SK-N-SH (cell line): Measurements from ENCODE around the gene CFDP1. TPM values are rescaled to one million over a fixed set of nuclear protein-coding genes. Genes with fewer than 3 reads are reported as not detected.

Experiments
- CTCF ChIA-PET: fragments of 300-600, 350-600 bp; formaldehyde crosslinking; extraction: SDS; loops from one replicate; lab custom pipeline; 2021; lab: Yijun Ruan, JAX
- POLR2A ChIA-PET: fragments of 350-600 bp; sonication (Branson Sonifier 250); formaldehyde crosslinking; extraction: SDS; loops from one replicate; lab custom pipeline; 2020; ENCODE audit warnings: antibody characterized with exemption, inconsistent platforms; lab: Yijun Ruan, JAX
- DNase-seq: peaks from one replicate; pipeline ENCODE4 v3.0.0; 2012
- H2AFZ ChIP-seq: fragments of 200-600 bp; sonication (generic); 2 replicates; pipeline ENCODE4 v1.8.1; 2016; ENCODE audit warnings: antibody characterized with exemption, mild to moderate bottlenecking, low read depth
- H3F3A ChIP-seq: fragments of 200-600 bp; sonication (generic); replicated peaks from 2 replicates; pipeline ENCODE3; 2016; ENCODE audit warnings: antibody characterized with exemption, mild to moderate bottlenecking; ENCODE audit not compliant: insufficient read depth
- H3K27ac ChIP-seq, 2 experiments: fragments of 200-500 bp in 1 of 2; fragments of 200-600 bp in 1 of 2; sonication (Bioruptor generic) in 1 of 2; sonication (generic), shearing (Covaris generic) in 1 of 2; 2 replicates each; pipeline versions ENCODE4 v1.5.1 to v1.6.1; 2014 to 2016; ENCODE audit warnings: low read depth in 2 of 2, inconsistent platforms in 1 of 2, low read length in 1 of 2, mild to moderate bottlenecking in 1 of 2, mixed read lengths in 1 of 2
- H3K27me3 ChIP-seq: fragments of 200-600 bp; sonication (generic), shearing (Covaris generic); 2 replicates; pipeline ENCODE4 v1.6.1; 2016; ENCODE audit warnings: mixed run types; ENCODE audit not compliant: insufficient read depth
- H3K36me3 ChIP-seq, 2 experiments: fragments of 200-500 bp in 1 of 2; fragments of 200-600 bp in 1 of 2; sonication (Bioruptor generic) in 1 of 2; sonication (generic) in 1 of 2; replicated peaks in 1 of 2; 2 replicates each; pipeline versions ENCODE3 to v1.5.1; 2014 to 2016; ENCODE audit warnings: low read length in 1 of 2, mild to moderate bottlenecking in 1 of 2; ENCODE audit not compliant: insufficient read depth in 2 of 2, control insufficient read depth in 1 of 2
- H3K4me1 ChIP-seq, 2 experiments: fragments of 200-500 bp in 1 of 2; fragments of 200-600 bp in 1 of 2; sonication (Bioruptor generic) in 1 of 2; sonication (generic), shearing (Covaris generic) in 1 of 2; 2 replicates each; pipeline versions ENCODE4 v1.5.1 to v1.6.1; 2014 to 2016; ENCODE audit warnings: low read depth in 1 of 2, low read length in 1 of 2, mixed run types in 1 of 2; ENCODE audit not compliant: insufficient read depth in 2 of 2, control insufficient read depth in 1 of 2
- H3K4me2 ChIP-seq: fragments of 200-600 bp; sonication (generic), shearing (Covaris generic); 2 replicates; pipeline ENCODE4 v1.6.1; 2017; ENCODE audit warnings: mixed run types
- H3K4me3 ChIP-seq, 2 experiments: fragments of 200-500 bp in 1 of 2; fragments of 200-600 bp in 1 of 2; sonication (Bioruptor generic) in 1 of 2; sonication (generic), shearing (Covaris generic) in 1 of 2; 2 replicates each; pipeline versions ENCODE4 v1.5.1 to v1.8.1; 2014 to 2016; ENCODE audit warnings: low read depth in 2 of 2, inconsistent platforms in 1 of 2, low read length in 1 of 2, mild to moderate bottlenecking in 1 of 2, mixed read lengths in 1 of 2, moderate library complexity in 1 of 2
- H3K79me2 ChIP-seq: fragments of 200-600 bp; sonication (generic); 2 replicates; pipeline ENCODE4 v1.8.1; 2017; ENCODE audit warnings: mild to moderate bottlenecking; ENCODE audit not compliant: insufficient read depth
- H3K9ac ChIP-seq: fragments of 200-600 bp; sonication (generic); 2 replicates; pipeline ENCODE4 v1.6.1; 2017; ENCODE audit warnings: mixed run types
- H3K9me2 ChIP-seq: fragments of 200-600 bp; sonication (generic); 2 replicates; pipeline ENCODE4 v1.6.1; 2017; ENCODE audit warnings: mixed run types
- H3K9me3 ChIP-seq: fragments of 200-600 bp; sonication (generic); 2 replicates; pipeline ENCODE4 v1.6.1; 2017; ENCODE audit warnings: mixed run types, mild to moderate bottlenecking, moderate library complexity
- H4K20me1 ChIP-seq: fragments of 200-600 bp; sonication (generic); 2 replicates; pipeline ENCODE4 v1.6.1; 2017; ENCODE audit warnings: mild to moderate bottlenecking, mixed run types; ENCODE audit not compliant: insufficient read depth
- CHD2 ChIP-seq: fragments of 150-350 bp; IDR thresholded peaks from 2 replicates; pipeline ENCODE4 v1.6.1; 2018; ENCODE audit warnings: low read length; ENCODE audit not compliant: partially characterized antibody
- ELF1 ChIP-seq: IDR thresholded peaks from 2 replicates; pipeline ENCODE4 v1.4.0; 2012
- FOSL2 ChIP-seq: IDR thresholded peaks from 2 replicates; pipeline ENCODE4 v1.4.0; 2012; ENCODE audit warnings: low read depth, mild to moderate bottlenecking, moderate library complexity, borderline replicate concordance
- FOXM1 ChIP-seq: IDR thresholded peaks from 2 replicates; pipeline ENCODE4 v1.4.0; 2012; ENCODE audit warnings: low read depth, mild to moderate bottlenecking
- MEF2A ChIP-seq: IDR thresholded peaks from 2 replicates; pipeline ENCODE4 v1.4.0; 2012; ENCODE audit warnings: low read depth, borderline replicate concordance
- MXI1 ChIP-seq: IDR thresholded peaks from 2 replicates; pipeline ENCODE4 v1.6.1; 2012; ENCODE audit warnings: mild to moderate bottlenecking, low read depth, low read length, improper control_type of control experiment
- NFIC ChIP-seq: IDR thresholded peaks from 2 replicates; pipeline ENCODE4 v1.4.0; 2012; ENCODE audit warnings: borderline replicate concordance
- POLR2AphosphoS5 ChIP-seq: IDR thresholded peaks from 2 replicates; pipeline ENCODE4 v1.6.1; 2012; ENCODE audit warnings: low read depth, low read length
- RAD21 ChIP-seq: IDR thresholded peaks from 2 replicates; pipeline ENCODE4 v1.6.1; 2012; ENCODE audit warnings: mild to moderate bottlenecking, low read length
- RFX5 ChIP-seq: IDR thresholded peaks from 2 replicates; pipeline ENCODE4 v1.6.1; 2012; ENCODE audit warnings: mild to moderate bottlenecking, improper control_type of control experiment, low read length
- SIN3A ChIP-seq: IDR thresholded peaks from 2 replicates; pipeline ENCODE4 v1.6.1; 2012; ENCODE audit warnings: low read depth, mild to moderate bottlenecking, low read length, moderate library complexity, borderline replicate concordance
- SMC3 ChIP-seq: IDR thresholded peaks from 2 replicates; pipeline ENCODE4 v1.6.1; 2012; ENCODE audit warnings: low read depth, low read length, improper control_type of control experiment
- TAF1 ChIP-seq: IDR thresholded peaks from 2 replicates; pipeline ENCODE4 v1.6.1; 2012; ENCODE audit warnings: low read depth, mild to moderate bottlenecking, low read length, moderate library complexity, borderline replicate concordance
- TEAD4 ChIP-seq: IDR thresholded peaks from 2 replicates; pipeline ENCODE4 v1.4.0; 2012; ENCODE audit warnings: mild to moderate bottlenecking, borderline replicate concordance; ENCODE audit not compliant: insufficient read depth
- WGBS: methylation state at CpG from one replicate; pipeline ENCODE4 v1.1.6; 2017; ENCODE audit warnings: low lambda C conversion rate; 5-methylcytosine and 5-hydroxymethylcytosine counted together
- polyA plus RNA-seq, 3 experiments: library from polyadenylated mRNA; depleted of rRNA; stranded (reverse); fragments of >200 nt; gene quantifications; 2 replicates each; pipeline ENCODE4 v1.2.3, GENCODE V29; 2012
- TF ChIP-seq, protein P1 (sequence below): fragments of 150-350 bp; IDR thresholded peaks from 2 replicates; pipeline ENCODE4 v1.6.1; 2016; ENCODE audit warnings: mild to moderate bottlenecking, low read depth, low read length
- TF ChIP-seq, protein P2 (sequence below): IDR thresholded peaks from 2 replicates; pipeline ENCODE4; 2012
- TF ChIP-seq, protein P3 (sequence below): IDR thresholded peaks from 2 replicates; pipeline ENCODE4 v1.4.0; 2012; ENCODE audit warnings: low read depth, borderline replicate concordance
- TF ChIP-seq, protein P4 (sequence below): IDR thresholded peaks from 2 replicates; pipeline ENCODE4 v1.4.0; 2012; ENCODE audit warnings: low read depth

The CFDP1 gene
- polyA plus RNA-seq, 1 of the 3 experiments (the other 2 are of a cell fraction), result 46.0 TPM

- H3K9me3 ChIP-seq, result no peaks in the 10 kb centered on the region
- no peak for DNase-seq
- H3K36me3 ChIP-seq, result no peaks in the 10 kb centered on the region
- H3F3A ChIP-seq, result peaks cover 2% of the 10 kb centered on the region
- WGBS, result 50% methylated on average over 2 of the region's 2 CpGs
- H3K27ac ChIP-seq, result no peak overlapping the region
- peaks cover 0 to 3% of the 10 kb centered on the region in 2 experiments; a peak in 2 of 4 replicates for H3K4me1 ChIP-seq
- POLR2A ChIA-PET, result no interaction called here
- peaks cover 23% of the 10 kb centered on the region for H3K79me2 ChIP-seq
- no peak overlapping the region for H3K9ac ChIP-seq
- no peak overlapping the region for H2AFZ ChIP-seq
- H3K4me3 ChIP-seq, result no peak overlapping the region
- H3K4me2 ChIP-seq, result no peak overlapping the region
- TF ChIP-seq, protein P1, sequence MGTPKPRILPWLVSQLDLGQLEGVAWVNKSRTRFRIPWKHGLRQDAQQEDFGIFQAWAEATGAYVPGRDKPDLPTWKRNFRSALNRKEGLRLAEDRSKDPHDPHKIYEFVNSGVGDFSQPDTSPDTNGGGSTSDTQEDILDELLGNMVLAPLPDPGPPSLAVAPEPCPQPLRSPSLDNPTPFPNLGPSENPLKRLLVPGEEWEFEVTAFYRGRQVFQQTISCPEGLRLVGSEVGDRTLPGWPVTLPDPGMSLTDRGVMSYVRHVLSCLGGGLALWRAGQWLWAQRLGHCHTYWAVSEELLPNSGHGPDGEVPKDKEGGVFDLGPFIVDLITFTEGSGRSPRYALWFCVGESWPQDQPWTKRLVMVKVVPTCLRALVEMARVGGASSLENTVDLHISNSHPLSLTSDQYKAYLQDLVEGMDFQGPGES, result no peak
- TF ChIP-seq CHD2 (no peak), ELF1 (no peak), POLR2AphosphoS5 (no peak), MXI1 (no peak), SMC3 (no peak), TEAD4 (no peak), MEF2A (no peak), NFIC (no peak), FOXM1 (no peak), SIN3A (no peak), RFX5 (no peak), RAD21 (no peak), FOSL2 (no peak), TAF1 (no peak)
- TF ChIP-seq, protein P2, sequence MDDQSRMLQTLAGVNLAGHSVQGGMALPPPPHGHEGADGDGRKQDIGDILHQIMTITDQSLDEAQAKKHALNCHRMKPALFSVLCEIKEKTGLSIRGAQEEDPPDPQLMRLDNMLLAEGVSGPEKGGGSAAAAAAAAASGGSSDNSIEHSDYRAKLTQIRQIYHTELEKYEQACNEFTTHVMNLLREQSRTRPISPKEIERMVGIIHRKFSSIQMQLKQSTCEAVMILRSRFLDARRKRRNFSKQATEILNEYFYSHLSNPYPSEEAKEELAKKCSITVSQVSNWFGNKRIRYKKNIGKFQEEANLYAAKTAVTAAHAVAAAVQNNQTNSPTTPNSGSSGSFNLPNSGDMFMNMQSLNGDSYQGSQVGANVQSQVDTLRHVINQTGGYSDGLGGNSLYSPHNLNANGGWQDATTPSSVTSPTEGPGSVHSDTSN, result no peak
- TF ChIP-seq, protein P3, sequence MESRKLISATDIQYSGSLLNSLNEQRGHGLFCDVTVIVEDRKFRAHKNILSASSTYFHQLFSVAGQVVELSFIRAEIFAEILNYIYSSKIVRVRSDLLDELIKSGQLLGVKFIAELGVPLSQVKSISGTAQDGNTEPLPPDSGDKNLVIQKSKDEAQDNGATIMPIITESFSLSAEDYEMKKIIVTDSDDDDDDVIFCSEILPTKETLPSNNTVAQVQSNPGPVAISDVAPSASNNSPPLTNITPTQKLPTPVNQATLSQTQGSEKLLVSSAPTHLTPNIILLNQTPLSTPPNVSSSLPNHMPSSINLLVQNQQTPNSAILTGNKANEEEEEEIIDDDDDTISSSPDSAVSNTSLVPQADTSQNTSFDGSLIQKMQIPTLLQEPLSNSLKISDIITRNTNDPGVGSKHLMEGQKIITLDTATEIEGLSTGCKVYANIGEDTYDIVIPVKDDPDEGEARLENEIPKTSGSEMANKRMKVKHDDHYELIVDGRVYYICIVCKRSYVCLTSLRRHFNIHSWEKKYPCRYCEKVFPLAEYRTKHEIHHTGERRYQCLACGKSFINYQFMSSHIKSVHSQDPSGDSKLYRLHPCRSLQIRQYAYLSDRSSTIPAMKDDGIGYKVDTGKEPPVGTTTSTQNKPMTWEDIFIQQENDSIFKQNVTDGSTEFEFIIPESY, result no peak
- TF ChIP-seq, protein P4, sequence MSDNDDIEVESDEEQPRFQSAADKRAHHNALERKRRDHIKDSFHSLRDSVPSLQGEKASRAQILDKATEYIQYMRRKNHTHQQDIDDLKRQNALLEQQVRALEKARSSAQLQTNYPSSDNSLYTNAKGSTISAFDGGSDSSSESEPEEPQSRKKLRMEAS, result no peak
- peaks cover 6% of the 10 kb centered on the region; the same call in 1 of the 2 replicates for H4K20me1 ChIP-seq
- CTCF ChIA-PET, result interaction anchor here (1.3 to 4.2 kb wide), 2 partner anchors 24 to 267 kb away, joined by 3 to 22 read pairs; no protein-coding TSS in a partner anchor
- H3K27me3 ChIP-seq, result no peaks in the 10 kb centered on the region
- H3K9me2 ChIP-seq, result no peaks in the 10 kb centered on the region
These were observed 33.5 kb upstream of the CFDP1 start for GRCh38 chr16:75466760-75467159.
